ENCODE data around the gene SMARCA4.
"Not testable (repeated sequence)": the region's sequence is repeated elsewhere in the genome, so short reads cannot be mapped to it uniquely, and the experiment has no call there.

SMARCA4 gene

GRCh38 chr19:11090014-11090263, 129.1 kb downstream of the SMARCA4 start:
- ChIA-PET CTCF (interaction anchor here (0.7 to 2.6 kb wide), 4 partner anchors 25 to 58 kb away, joined by 3 to 13 read pairs (median 4); no protein-coding TSS in a partner anchor), POLR2A (interaction anchor here (1.2 to 1.5 kb wide), 2 partner anchors 153 to 285 kb away, joined by 3 to 5 read pairs; partner anchors contain the start of gene SWSAP1)
- not testable (repeated sequence) for H3K4me1 ChIP-seq (ENCODE audit: control insufficient read depth, insufficient read depth, low read length)
- TF ChIP-seq YY1 (tag by site-specific recombination; IDR thresholded peaks at IDR 0.05) (peak; percentile 20; the same call in 1 of the 2 replicates), ZBTB26 (tag by site-specific recombination; optimal IDR thresholded peaks at IDR 0.05) (peak; percentile 63), BCL11B (tag by site-specific recombination; IDR thresholded peaks at IDR 0.05; ENCODE audit: low read depth) (peak; percentile 92), ZNF335 (tag by site-specific recombination; conservative IDR thresholded peaks at IDR 0.05) (peak; percentile 43), ZNF324 (tag by site-specific recombination; IDR thresholded peaks at IDR 0.05) (0 out of 2 replicates have a peak, but pooled peaks have one; percentile 19), ZBTB8A (tag by site-specific recombination; IDR thresholded peaks at IDR 0.05) (peak; percentile 94), ZNF600 (tag by site-specific recombination; IDR thresholded peaks at IDR 0.05) (peak; percentile 6; the same call in 1 of the 2 replicates), ZBTB7A (tag by site-specific recombination; IDR thresholded peaks at IDR 0.05; ENCODE audit: low read depth) (peak; percentile 86), ZNF423 (tag by site-specific recombination; IDR thresholded peaks at IDR 0.05) (peak; percentile 85), HIC1 (tag by site-specific recombination; IDR thresholded peaks at IDR 0.05) (peak; percentile 94; the same call in 1 of the 2 replicates), ZBTB10 (tag by site-specific recombination; IDR thresholded peaks at IDR 0.05) (0 out of 2 replicates have a peak, but pooled peaks have one; percentile 13), ZNF449 (tag by site-specific recombination; IDR thresholded peaks at IDR 0.05) (peak; percentile 94), ZNF223 (tag by site-specific recombination; IDR thresholded peaks at IDR 0.05) (peak; percentile 91), ZNF76 (tag by site-specific recombination; IDR thresholded peaks at IDR 0.05; ENCODE audit: borderline replicate concordance, low read depth) (peak; percentile 75), ZNF660 (tag by site-specific recombination; IDR thresholded peaks at IDR 0.05) (peak; percentile 52; the same call in 1 of the 2 replicates), BCL11A (tag by site-specific recombination; IDR thresholded peaks at IDR 0.05; ENCODE audit: low read depth) (peak; percentile 80), KLF16 (tag by site-specific recombination; IDR thresholded peaks at IDR 0.05) (peak; percentile 67; the same call in 1 of the 2 replicates), ZNF580 (tag by site-specific recombination; IDR thresholded peaks at IDR 0.05) (0 out of 2 replicates have a peak, but pooled peaks have one; percentile 59), ZNF341 (tag by site-specific recombination; IDR thresholded peaks at IDR 0.05; ENCODE audit: low read depth) (peak; percentile 7; the same call in 1 of the 2 replicates), CTCF (tag by site-specific recombination; IDR thresholded peaks at IDR 0.05) (0 out of 2 replicates have a peak, but pooled peaks have one; percentile 4), ZBTB49 (tag by site-specific recombination; IDR thresholded peaks at IDR 0.05; ENCODE audit: low read depth) (0 out of 2 replicates have a peak, but pooled peaks have one; percentile 23), ZFP69B (tag by site-specific recombination; IDR thresholded peaks at IDR 0.05) (peak; percentile 27; the same call in 1 of the 2 replicates), ZNF391 (tag by site-specific recombination; IDR thresholded peaks at IDR 0.05; ENCODE audit: borderline replicate concordance, low read depth) (0 out of 2 replicates have a peak, but pooled peaks have one; percentile 46)

More at GRCh38 chr19:11090014-11090263, 129.1 kb downstream of the SMARCA4 start:
- Histone ChIP-seq H3K4me3 (ENCODE audit: low read depth, low read length) (peak overlapping the region; percentile 48), H3K27ac (ENCODE audit: extremely low read depth, low read depth, low read length) (peak overlapping the region; percentile 90)
- H3K36me3 ChIP-seq (ENCODE audit: control insufficient read depth in 2 of 2, insufficient read depth in 1 of 2, low read length in 2 of 2); H3K9me3 ChIP-seq (ENCODE audit: control insufficient read depth, insufficient read depth, low read depth, low read length): not testable (repeated sequence)

Data from HEK293 (cell line).